NT2/D1 (cell line): ENCODE results near the gene SMC4.

Experiments used
- YY1 ChIP-seq: IDR thresholded peaks from 2 replicates; pipeline ENCODE4 v1.6.1; 2011; ENCODE audit not compliant: insufficient read length, insufficient read depth
- ZNF274 ChIP-seq: IDR thresholded peaks from 2 replicates; pipeline ENCODE4 v1.6.1; 2011; ENCODE audit warnings: mild to moderate bottlenecking, low read depth, low read length

- no peak for TF ChIP-seq ZNF274
- no peak for TF ChIP-seq YY1
Measured at GRCh38 chr3:160402221-160403027, 3.0 kb downstream of the SMC4 start.
